ENCODE data around the gene TLCD3B. TPM values are rescaled to one million over a fixed set of nuclear protein-coding genes. Genes with fewer than 3 reads are reported as not detected.
A peak's percentile ranks its signal among the peaks of the same experiment; 100 is the strongest.

The TLCD3B gene
- total RNA-seq, 4 donors from 2014 or later = 0.54 to 0.79 TPM; not detected in 2

DNA sequence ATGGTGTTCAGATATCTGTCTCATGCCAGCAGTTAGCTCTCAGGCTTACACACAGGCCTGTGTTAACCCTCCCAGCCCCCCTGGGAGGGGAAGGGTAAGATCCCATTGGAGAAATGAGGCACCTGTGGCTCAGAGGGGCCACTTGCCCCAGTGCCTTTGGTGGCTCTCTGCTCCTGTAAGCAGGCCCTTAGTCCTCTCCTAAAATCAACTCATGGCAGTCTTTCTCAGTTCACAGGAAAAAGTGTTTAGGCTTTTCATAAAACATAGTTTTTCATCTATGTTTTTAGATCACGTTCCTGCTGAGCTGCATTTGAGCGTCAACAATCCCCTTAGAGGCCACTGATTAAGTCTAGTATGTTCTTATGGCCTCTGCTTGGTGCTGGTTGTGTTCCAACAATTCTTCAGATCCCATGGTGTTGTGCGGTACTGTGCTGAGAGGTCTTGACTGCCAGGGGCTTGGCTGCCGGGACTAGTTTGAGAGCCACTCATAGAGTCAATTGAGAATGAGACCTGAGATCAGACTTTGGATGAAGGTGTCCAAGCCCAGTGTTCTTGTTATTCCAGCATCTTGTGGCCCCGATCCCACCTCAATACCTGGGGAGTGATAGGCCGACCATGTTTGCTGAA is 46.8 kb downstream of the TLCD3B start:
- Histone ChIP-seq H3K27me3 (no peaks in the 10 kb centered on the region), H3K27ac (no peak overlapping the region), H3K4me1 (no peaks in the 10 kb centered on the region), H3K4me3 (replicated peaks in 1 of 3) (no peak overlapping the region), H3K36me3 (peaks cover 91 to 94% of the 10 kb centered on the region in 2 donors), H3K9me3 (no peaks in the 10 kb centered on the region)
- intact Hi-C loops (cut with DNase I) = no loop called here
- WGBS, 2 donors = 44 to 56% methylated on average over 6 of the region's 6 CpGs
- TF ChIP-seq POLR2A (IDR thresholded peaks at IDR 0.05) = no peak
- TF ChIP-seq, protein P1, sequence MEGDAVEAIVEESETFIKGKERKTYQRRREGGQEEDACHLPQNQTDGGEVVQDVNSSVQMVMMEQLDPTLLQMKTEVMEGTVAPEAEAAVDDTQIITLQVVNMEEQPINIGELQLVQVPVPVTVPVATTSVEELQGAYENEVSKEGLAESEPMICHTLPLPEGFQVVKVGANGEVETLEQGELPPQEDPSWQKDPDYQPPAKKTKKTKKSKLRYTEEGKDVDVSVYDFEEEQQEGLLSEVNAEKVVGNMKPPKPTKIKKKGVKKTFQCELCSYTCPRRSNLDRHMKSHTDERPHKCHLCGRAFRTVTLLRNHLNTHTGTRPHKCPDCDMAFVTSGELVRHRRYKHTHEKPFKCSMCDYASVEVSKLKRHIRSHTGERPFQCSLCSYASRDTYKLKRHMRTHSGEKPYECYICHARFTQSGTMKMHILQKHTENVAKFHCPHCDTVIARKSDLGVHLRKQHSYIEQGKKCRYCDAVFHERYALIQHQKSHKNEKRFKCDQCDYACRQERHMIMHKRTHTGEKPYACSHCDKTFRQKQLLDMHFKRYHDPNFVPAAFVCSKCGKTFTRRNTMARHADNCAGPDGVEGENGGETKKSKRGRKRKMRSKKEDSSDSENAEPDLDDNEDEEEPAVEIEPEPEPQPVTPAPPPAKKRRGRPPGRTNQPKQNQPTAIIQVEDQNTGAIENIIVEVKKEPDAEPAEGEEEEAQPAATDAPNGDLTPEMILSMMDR (IDR thresholded peaks at IDR 0.05) = no peak
- DNase-seq = peak; percentile 38 to 59

DNA sequence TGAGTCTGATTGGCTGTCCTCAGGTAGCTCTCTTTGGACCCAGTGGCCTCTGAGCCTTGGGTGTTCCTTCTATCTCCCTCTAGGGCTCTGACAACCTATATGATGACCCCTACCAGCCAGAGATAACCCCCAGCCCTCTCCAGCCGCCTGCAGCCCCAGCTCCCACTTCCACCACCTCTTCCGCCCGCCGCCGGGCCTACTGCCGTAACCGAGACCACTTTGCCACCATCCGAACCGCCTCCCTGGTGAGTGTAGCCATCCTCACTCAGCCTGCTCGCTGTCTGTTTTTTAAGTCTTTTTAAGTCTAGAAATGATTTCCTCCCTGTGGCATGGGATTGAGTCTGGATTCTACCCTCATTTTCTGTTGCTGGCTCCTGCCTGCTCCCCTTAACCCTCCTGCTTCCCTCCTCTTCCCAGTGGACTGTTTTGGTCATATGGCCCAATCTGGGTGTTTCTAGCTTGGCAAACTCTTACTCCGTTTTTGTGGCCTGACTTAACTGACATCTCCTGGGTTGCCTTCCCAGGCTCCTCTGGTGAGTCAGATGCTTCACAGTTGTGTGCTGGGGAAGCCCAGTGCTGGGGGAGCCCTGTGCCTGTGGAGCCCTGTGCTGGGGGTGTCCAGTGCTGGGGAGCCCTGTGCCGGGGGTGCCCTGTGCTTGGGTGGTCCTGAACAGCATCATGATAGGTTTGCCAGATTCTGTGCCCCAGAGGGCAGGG is 47.5 kb downstream of the TLCD3B start:
- Histone ChIP-seq H3K27ac (no peak overlapping the region), H3K36me3 (peaks cover 96 to 99% of the 10 kb centered on the region in 2 donors), H3K4me1 (no peaks in the 10 kb centered on the region), H3K4me3 (replicated peaks in 1 of 3) (no peak overlapping the region), H3K9me3 (no peaks in the 10 kb centered on the region), H3K27me3 (no peaks in the 10 kb centered on the region)
- intact Hi-C loops (cut with DNase I) = no loop called here
- no peak for DNase-seq
- no peak for TF ChIP-seq POLR2A (IDR thresholded peaks at IDR 0.05)
- TF ChIP-seq, protein P1 (IDR thresholded peaks at IDR 0.05) = no peak
- 80 to 88% methylated on average over 12 of the region's 12 CpGs for WGBS, 2 donors

DNA sequence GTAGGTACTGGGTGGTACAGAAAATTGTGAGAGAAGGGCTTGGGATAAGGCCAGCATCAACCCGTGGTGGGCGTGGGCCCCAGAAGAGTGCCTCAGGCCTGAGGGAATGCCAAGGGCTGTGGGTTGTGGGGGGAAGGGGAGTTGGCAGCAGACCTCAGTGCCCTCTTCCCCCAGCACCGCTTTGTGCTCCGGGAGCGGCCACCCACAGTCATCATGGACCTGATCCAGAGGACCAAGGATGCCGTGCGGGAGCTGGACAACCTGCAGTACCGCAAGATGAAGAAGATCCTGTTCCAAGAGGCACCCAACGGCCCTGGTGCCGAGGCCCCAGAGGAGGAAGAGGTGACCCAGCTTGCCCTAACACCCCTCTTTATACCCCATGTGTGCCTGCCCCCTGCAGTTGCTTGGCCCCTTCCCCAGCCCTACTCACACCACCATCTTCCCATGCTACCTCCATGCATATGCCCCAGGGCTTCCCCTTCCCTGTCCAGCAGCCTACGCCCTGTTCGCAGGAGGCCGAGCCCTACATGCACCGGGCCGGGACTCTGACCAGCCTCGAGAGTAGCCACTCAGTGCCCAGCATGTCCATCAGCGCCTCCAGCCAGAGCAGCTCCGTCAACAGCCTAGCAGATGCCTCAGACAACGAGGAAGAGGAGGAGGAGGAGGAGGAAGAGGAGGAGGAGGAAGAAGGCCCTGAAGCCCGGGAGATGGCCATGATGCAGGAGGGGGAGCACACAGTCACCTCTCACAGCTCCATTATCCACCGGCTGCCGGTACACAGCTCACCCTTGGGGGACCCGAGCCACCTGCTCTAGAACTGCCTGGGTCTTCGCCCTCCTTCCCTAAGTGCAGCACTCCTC is 48.3 kb downstream of the TLCD3B start:
- intact Hi-C loops (cut with DNase I) = no loop called here
- 88 to 93% methylated on average over 21 to 24 of the region's 24 CpGs for WGBS, 2 donors

DNA sequence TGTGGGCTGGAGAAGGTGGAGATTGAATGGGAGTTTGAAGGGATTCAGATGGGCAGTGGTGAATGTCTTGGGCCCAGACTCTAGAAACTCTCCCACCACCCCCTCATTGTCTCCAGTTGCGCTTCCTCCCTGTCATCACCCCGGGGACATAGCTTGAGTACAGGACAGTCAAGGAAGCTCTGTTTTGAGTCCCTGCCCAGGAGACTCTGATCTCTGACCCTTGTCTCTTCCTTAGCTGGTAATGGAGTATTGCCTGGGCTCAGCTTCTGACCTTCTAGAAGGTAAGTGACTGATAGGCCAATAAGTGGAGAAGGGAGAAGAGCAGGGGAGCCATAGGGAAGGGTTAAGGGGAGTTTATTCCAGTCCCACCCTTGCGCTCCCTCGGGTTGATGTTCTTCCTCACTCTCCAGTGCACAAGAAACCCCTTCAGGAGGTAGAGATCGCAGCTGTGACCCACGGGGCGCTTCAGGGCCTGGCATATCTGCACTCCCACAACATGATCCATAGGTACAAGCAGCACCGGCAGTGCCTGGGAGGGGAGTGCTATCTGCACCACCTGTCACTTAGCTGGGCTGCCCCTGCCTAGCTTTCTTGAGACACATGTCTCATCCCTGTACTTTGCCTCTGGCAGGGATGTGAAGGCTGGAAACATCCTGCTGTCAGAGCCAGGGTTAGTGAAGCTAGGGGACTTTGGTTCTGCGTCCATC is 52.4 kb downstream of the TLCD3B start:
- H3K36me3 ChIP-seq = peaks cover 59 to 60% of the 10 kb centered on the region in 2 donors
- H3K27ac ChIP-seq = no peak overlapping the region
- intact Hi-C loops (cut with DNase I) = no loop called here
- TF ChIP-seq POLR2A (IDR thresholded peaks at IDR 0.05) = no peak
- no peak overlapping the region for H3K4me3 ChIP-seq (replicated peaks in 1 of 3)
- peaks cover 15 to 33% of the 10 kb centered on the region in 2 donors for H3K4me1 ChIP-seq
- no peaks in the 10 kb centered on the region for H3K9me3 ChIP-seq
- DNase-seq = no peak
- H3K27me3 ChIP-seq = no peaks in the 10 kb centered on the region
- WGBS, 2 donors = 85 to 96% methylated on average over 5 to 9 of the region's 9 CpGs

More for the DNA sequence above, 48.3 kb downstream of the TLCD3B start:
- DNase-seq = no peak
- Histone ChIP-seq H3K36me3 (peaks cover 96 to 99% of the 10 kb centered on the region in 2 donors), H3K9me3 (no peaks in the 10 kb centered on the region), H3K4me3 (replicated peaks in 1 of 3) (no peak overlapping the region), H3K4me1 (no peaks in the 10 kb centered on the region), H3K27ac (no peak overlapping the region), H3K27me3 (no peaks in the 10 kb centered on the region)
- TF ChIP-seq POLR2A (IDR thresholded peaks at IDR 0.05) = no peak
- TF ChIP-seq, protein P1 (IDR thresholded peaks at IDR 0.05) = no peak

DNA sequence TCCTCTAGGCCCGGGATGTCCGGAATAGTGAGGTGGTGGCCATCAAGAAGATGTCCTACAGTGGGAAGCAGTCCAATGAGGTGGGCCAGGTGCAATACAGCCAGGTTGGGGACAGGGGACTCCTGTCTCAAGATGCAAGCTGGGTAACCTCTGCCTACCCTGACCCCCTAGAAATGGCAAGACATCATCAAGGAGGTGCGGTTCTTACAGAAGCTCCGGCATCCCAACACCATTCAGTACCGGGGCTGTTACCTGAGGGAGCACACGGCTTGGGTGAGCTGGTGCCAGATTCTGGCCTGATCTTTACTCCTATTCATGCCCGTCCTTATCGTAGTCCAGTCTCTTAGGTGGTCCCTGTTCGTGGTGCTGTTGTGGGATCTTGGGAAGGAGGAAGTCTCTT is 53.0 kb downstream of the TLCD3B start:
- H3K27me3 ChIP-seq = no peaks in the 10 kb centered on the region
- H3K9me3 ChIP-seq = no peaks in the 10 kb centered on the region
- intact Hi-C loops (cut with DNase I) = no loop called here
- TF ChIP-seq POLR2A (IDR thresholded peaks at IDR 0.05) = no peak
- TF ChIP-seq, protein P1 (IDR thresholded peaks at IDR 0.05) = no peak
- H3K4me1 ChIP-seq = peaks cover 15 to 33% of the 10 kb centered on the region in 2 donors
- no peak overlapping the region for H3K4me3 ChIP-seq (replicated peaks in 1 of 3)
- DNase-seq = no peak
- peaks cover 52 to 54% of the 10 kb centered on the region in 2 donors for H3K36me3 ChIP-seq
- H3K27ac ChIP-seq = no peak overlapping the region
- 93 to 94% methylated on average over 9 of the region's 9 CpGs for WGBS, 2 donors

Data from thyroid gland (tissue), 4 donors.